ENCODE measurements around the gene C5orf58. TPM values are rescaled to one million over a fixed set of nuclear protein-coding genes. Genes with fewer than 3 reads are reported as not detected.

Gene C5orf58
- total and polyA plus RNA-seq, 9 of the 15 experiments (the other 6 are each of a cell fraction or from before 2014, with no cell fraction given), result 1.5 to 7.6 (median 5.3) TPM

DNA sequence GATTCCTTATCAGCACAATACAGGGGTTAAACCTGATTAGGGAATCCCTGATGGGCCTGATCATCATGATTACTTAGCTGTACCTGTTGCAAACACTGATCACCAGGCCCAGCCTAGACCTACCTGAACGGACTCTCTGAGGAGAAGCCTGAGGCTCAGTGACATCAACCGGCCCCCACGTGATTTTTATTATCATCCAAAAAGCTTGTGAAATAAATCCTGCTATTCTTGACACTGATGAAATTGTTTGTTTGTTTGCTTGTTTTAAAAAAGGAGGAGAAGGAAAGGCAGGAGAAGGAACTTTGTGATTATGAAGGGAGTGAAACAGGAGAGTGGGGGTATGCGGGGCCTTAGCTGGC lies 46.7 kb downstream of the C5orf58 start (continued):
- TF ChIP-seq, protein P1, sequence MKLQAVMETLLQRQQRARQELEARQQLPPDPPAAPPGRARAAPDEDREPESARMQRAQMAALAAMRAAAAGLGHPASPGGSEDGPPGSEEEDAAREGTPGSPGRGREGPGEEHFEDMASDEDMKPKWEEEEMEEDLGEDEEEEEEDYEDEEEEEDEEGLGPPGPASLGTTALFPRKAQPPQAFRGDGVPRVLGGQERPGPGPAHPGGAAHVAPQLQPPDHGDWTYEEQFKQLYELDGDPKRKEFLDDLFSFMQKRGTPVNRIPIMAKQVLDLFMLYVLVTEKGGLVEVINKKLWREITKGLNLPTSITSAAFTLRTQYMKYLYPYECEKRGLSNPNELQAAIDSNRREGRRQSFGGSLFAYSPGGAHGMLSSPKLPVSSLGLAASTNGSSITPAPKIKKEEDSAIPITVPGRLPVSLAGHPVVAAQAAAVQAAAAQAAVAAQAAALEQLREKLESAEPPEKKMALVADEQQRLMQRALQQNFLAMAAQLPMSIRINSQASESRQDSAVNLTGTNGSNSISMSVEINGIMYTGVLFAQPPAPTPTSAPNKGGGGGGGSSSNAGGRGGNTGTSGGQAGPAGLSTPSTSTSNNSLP (IDR thresholded peaks at IDR 0.05; ENCODE audit: borderline replicate concordance, low read depth, low read length), result no peak
- TF ChIP-seq, protein P2, sequence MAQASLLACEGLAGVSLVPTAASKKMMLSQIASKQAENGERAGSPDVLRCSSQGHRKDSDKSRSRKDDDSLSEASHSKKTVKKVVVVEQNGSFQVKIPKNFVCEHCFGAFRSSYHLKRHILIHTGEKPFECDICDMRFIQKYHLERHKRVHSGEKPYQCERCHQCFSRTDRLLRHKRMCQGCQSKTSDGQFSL (CRISPR knock-in tag; IDR thresholded peaks at IDR 0.05), result no peak
- TF ChIP-seq, protein P2 (tag; IDR thresholded peaks at IDR 0.05), result no peak
- TF ChIP-seq, protein P3, sequence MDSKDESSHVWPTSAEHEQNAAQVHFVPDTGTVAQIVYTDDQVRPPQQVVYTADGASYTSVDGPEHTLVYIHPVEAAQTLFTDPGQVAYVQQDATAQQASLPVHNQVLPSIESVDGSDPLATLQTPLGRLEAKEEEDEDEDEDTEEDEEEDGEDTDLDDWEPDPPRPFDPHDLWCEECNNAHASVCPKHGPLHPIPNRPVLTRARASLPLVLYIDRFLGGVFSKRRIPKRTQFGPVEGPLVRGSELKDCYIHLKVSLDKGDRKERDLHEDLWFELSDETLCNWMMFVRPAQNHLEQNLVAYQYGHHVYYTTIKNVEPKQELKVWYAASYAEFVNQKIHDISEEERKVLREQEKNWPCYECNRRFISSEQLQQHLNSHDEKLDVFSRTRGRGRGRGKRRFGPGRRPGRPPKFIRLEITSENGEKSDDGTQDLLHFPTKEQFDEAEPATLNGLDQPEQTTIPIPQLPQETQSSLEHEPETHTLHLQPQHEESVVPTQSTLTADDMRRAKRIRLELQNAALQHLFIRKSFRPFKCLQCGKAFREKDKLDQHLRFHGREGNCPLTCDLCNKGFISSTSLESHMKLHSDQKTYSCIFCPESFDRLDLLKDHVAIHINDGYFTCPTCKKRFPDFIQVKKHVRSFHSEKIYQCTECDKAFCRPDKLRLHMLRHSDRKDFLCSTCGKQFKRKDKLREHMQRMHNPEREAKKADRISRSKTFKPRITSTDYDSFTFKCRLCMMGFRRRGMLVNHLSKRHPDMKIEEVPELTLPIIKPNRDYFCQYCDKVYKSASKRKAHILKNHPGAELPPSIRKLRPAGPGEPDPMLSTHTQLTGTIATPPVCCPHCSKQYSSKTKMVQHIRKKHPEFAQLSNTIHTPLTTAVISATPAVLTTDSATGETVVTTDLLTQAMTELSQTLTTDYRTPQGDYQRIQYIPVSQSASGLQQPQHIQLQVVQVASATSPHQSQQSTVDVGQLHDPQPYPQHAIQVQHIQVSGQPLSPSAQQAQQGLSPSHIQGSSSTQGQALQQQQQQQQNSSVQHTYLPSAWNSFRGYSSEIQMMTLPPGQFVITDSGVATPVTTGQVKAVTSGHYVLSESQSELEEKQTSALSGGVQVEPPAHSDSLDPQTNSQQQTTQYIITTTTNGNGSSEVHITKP (IDR thresholded peaks at IDR 0.05; ENCODE audit: partially characterized antibody), result no peak
- TF ChIP-seq TCF7 (IDR thresholded peaks at IDR 0.05; ENCODE audit: borderline replicate concordance), result no peak
- no peak for TF ChIP-seq NCOA2 (IDR thresholded peaks at IDR 0.05; ENCODE audit: partially characterized antibody in 2 of 2)
- TF ChIP-seq CBFA2T3 (IDR thresholded peaks at IDR 0.05), result 0 out of 2 replicates have a peak, but pooled peaks have one; percentile 4
